PC-3 (cell line): ENCODE data around the gene SMAD1.

Source experiments
- EZH2 ChIP-seq: fragments of 300-600 bp; sonication (generic); IDR thresholded peaks from one replicate; pipeline ENCODE4 v1.6.1; 2017; ENCODE audit warnings: antibody characterized with exemption, mild to moderate bottlenecking, low read length; ENCODE audit not compliant: unreplicated experiment
- TF ChIP-seq, protein P1 (sequence below): fragments of 300-600 bp; sonication (generic); conservative IDR thresholded peaks from 2 replicates; pipeline ENCODE4 v1.5.1; 2017; ENCODE audit warnings: antibody characterized with exemption, low read depth, mild to moderate bottlenecking, low read length

DNA sequence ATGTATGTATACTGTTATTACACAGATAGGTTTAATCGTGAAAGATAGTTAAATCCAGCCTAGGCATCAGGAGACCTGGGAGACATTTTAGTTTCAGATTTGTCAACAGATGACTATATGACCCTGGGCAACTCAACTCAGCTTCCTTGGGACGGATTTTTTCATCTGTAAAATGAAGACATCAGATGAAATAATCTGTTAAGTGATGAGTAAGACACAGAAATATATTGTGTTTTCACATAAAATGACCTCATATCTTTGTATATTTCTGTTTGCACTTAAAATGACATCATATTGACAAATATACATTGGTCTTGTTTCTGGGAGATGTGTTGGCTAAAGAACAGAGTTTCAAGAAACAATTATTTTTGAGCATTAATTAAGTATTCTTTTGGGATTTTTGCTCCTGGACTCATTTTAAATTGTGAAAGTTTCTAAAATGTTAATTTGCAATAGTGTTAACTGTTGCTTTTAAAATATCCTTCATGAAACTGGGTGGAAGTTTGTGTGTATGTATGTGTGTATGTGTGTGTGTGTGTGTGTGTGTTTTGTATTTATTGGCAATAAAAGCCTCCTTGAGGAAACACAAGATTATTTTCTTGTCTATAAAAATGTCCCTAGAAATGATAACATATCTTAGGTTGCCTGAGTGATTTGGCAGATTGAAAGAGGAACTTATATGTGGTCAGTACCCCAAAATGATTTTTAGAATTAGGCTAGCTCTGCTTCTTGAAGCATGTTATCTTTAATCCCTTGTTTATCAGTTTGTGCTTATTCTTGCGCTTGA, 108.5 kb downstream of the SMAD1 start:
- TF ChIP-seq, protein P1, sequence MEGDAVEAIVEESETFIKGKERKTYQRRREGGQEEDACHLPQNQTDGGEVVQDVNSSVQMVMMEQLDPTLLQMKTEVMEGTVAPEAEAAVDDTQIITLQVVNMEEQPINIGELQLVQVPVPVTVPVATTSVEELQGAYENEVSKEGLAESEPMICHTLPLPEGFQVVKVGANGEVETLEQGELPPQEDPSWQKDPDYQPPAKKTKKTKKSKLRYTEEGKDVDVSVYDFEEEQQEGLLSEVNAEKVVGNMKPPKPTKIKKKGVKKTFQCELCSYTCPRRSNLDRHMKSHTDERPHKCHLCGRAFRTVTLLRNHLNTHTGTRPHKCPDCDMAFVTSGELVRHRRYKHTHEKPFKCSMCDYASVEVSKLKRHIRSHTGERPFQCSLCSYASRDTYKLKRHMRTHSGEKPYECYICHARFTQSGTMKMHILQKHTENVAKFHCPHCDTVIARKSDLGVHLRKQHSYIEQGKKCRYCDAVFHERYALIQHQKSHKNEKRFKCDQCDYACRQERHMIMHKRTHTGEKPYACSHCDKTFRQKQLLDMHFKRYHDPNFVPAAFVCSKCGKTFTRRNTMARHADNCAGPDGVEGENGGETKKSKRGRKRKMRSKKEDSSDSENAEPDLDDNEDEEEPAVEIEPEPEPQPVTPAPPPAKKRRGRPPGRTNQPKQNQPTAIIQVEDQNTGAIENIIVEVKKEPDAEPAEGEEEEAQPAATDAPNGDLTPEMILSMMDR, result no peak
- TF ChIP-seq EZH2, result no peak
